Measurements from ENCODE around the gene EEIG2. TPM values are rescaled to one million over a fixed set of nuclear protein-coding genes. Genes with fewer than 3 reads are reported as not detected.
A peak's percentile ranks its signal among the peaks of the same experiment; 100 is the strongest.

EEIG2 gene
- total RNA-seq, 2 experiments from 2014 or later = 22.6 to 23.6 TPM

DNA sequence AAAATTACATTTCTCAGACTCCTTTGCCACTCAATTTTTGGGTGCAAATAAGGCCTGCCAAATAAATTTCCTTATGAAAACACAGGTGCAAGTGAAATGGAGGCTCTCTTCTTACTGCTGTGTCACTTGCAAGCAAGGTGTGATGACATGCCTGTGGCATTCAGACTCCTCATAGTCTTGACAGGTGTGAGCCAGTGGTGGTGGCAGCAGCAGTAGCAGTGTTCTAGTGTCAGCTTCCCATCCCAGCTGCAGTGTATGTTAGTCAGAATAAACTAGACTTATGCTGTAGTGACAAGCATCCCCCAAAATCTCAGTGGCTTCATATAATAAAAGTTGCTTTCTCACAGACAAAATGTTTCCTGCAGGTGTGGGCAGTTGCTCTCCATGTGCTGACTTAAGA is 3.8 kb upstream of the EEIG2 start:
- Mint-ChIP-seq H3K27me3 (peaks cover 26% of the 10 kb centered on the region), H3K36me3 (ENCODE audit: low read depth) (peaks cover 3% of the 10 kb centered on the region), H3K4me1 (peaks cover 10% of the 10 kb centered on the region), H3K4me3 (no peak overlapping the region), H3K9me3 (no peaks in the 10 kb centered on the region), H3K27ac (no peak overlapping the region)
- no peak for DNase-seq
- CTCF ChIA-PET = no interaction called here
- POLR2A ChIA-PET = no interaction called here

- ChIA-PET CTCF (no interaction called here), POLR2A (no interaction called here)
- Mint-ChIP-seq H3K9me3 (no peaks in the 10 kb centered on the region), H3K4me1 (peaks cover 10% of the 10 kb centered on the region), H3K27ac (no peak overlapping the region), H3K27me3 (peaks cover 26% of the 10 kb centered on the region), H3K4me3 (no peak overlapping the region), H3K36me3 (ENCODE audit: low read depth) (peaks cover 3% of the 10 kb centered on the region)
- no peak for DNase-seq
Observed at GRCh38 chr1:108556499-108556898, 3.4 kb upstream of the EEIG2 start.

DNA sequence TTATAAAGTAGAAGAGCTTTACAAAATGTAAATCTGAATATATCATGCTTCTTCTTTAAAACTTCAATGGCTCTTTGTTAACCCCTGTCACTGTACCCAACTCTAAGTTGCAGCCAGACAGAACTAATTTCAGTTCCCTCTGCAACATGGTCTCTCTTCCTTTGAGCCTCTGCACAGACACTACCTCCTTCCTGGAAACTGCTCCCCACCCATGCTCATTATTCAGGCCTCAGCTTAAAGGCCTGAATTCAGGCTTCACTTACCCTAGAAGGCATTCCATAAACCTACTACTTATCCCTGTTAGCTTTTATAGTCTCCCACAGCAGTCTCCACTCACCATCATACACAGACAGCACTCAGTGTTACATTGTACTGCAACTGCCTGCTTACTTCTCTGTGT is 2.6 kb upstream of the EEIG2 start:
- peaks cover 18% of the 10 kb centered on the region for H3K4me1 Mint-ChIP-seq
- DNase-seq = no peak

DNA sequence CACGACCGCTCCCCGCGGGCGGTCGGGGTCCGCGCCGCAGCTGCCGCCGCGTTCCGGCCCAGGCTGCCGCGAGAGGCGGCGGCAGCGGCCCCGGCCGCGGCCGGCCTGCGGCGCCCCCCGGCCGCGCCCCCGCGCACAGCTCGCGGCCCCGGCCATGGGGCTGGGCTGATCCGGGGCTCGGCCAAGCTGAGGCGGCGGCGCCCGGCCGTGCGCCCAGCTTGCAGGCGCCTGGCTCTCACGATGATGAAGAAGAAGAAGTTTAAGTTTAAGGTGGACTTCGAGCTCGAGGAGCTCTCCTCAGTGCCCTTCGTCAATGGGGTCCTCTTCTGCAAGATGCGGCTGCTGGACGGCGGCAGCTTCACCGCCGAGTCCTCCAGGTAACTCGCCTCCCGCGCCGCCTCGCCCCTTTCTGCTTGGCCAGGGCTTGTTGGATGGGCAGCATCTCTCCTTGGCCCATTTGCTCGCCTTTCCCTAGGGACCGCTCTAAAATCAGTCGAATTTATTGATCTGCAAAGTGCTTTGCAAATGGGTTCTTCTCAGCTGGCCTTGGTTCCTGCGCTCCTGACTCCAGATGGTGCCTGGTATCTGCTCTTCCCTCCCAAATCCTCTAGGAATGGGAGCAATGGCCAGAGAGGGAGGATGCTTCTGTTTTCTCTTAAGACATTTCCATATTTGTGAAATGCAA is 431 bp downstream of the EEIG2 start:
- ChIA-PET POLR2A (interaction anchor here (0.6 to 4.2 kb wide), 18 partner anchors 9 to 402 kb away, joined by 3 to 78 read pairs (median 8); partner anchors contain the start of genes CLCC1, GPSM2, HENMT1 and PRPF38B), CTCF (interaction anchor here (0.6 to 6.0 kb wide), 31 partner anchors 9 to 778 kb away, joined by 3 to 105 read pairs (median 4); partner anchors contain the start of genes HENMT1, PRPF38B, SLC25A24 and STXBP3)
- H3K4me3 Mint-ChIP-seq = peak overlapping the region; percentile 95
- H3K27me3 Mint-ChIP-seq = peaks cover 5% of the 10 kb centered on the region
- peak; percentile 40 for DNase-seq
- no peaks in the 10 kb centered on the region for H3K9me3 Mint-ChIP-seq
- H3K27ac Mint-ChIP-seq = peak overlapping the region; percentile 86
- peaks cover 34% of the 10 kb centered on the region for H3K4me1 Mint-ChIP-seq
- peaks cover 3% of the 10 kb centered on the region for H3K36me3 Mint-ChIP-seq (ENCODE audit: low read depth)

More for the DNA sequence above, 2.6 kb upstream of the EEIG2 start:
- Mint-ChIP-seq H3K4me3 (no peak overlapping the region), H3K27ac (no peak overlapping the region), H3K9me3 (no peaks in the 10 kb centered on the region), H3K27me3 (peaks cover 26% of the 10 kb centered on the region), H3K36me3 (ENCODE audit: low read depth) (peaks cover 3% of the 10 kb centered on the region)
- POLR2A ChIA-PET = no interaction called here
- CTCF ChIA-PET = no interaction called here

GRCh38 chr1:108560874-108561459 is 1.1 kb downstream of the EEIG2 start:
- peak overlapping the region; percentile 86 for H3K27ac Mint-ChIP-seq
- peak; percentile 61 for DNase-seq
- peaks cover 3% of the 10 kb centered on the region for H3K36me3 Mint-ChIP-seq (ENCODE audit: low read depth)
- no peaks in the 10 kb centered on the region for H3K9me3 Mint-ChIP-seq
- H3K4me3 Mint-ChIP-seq = peak overlapping the region; percentile 95
- H3K4me1 Mint-ChIP-seq = peaks cover 34% of the 10 kb centered on the region
- CTCF ChIA-PET = interaction anchor here (0.6 to 6.0 kb wide), 31 partner anchors 9 to 779 kb away, joined by 3 to 105 read pairs (median 4); partner anchors contain the start of genes HENMT1, PRPF38B, SLC25A24 and STXBP3
- no peaks in the 10 kb centered on the region for H3K27me3 Mint-ChIP-seq
- POLR2A ChIA-PET = interaction anchor here (0.7 to 4.2 kb wide), 17 partner anchors 9 to 401 kb away, joined by 3 to 78 read pairs (median 8); partner anchors contain the start of genes CLCC1, HENMT1, PRPF38B and SLC25A24

GRCh38 chr1:108561689-108562326 is 1.9 kb downstream of the EEIG2 start:
- POLR2A ChIA-PET = interaction anchor here (1.4 to 4.2 kb wide), 7 partner anchors 27 to 362 kb away, joined by 3 to 78 read pairs (median 23); partner anchors contain the start of genes HENMT1, PRPF38B and SLC25A24
- Mint-ChIP-seq H3K36me3 (ENCODE audit: low read depth) (peaks cover 3% of the 10 kb centered on the region), H3K27me3 (no peaks in the 10 kb centered on the region), H3K27ac (no peak overlapping the region), H3K4me1 (peaks cover 34% of the 10 kb centered on the region), H3K9me3 (no peaks in the 10 kb centered on the region), H3K4me3 (peak overlapping the region; percentile 95)
- peak; percentile 87 for DNase-seq
- CTCF ChIA-PET = interaction anchor here (0.6 to 6.0 kb wide), 27 partner anchors 8 to 362 kb away, joined by 3 to 105 read pairs (median 4); partner anchors contain the start of genes HENMT1, PRPF38B and SLC25A24

DNA sequence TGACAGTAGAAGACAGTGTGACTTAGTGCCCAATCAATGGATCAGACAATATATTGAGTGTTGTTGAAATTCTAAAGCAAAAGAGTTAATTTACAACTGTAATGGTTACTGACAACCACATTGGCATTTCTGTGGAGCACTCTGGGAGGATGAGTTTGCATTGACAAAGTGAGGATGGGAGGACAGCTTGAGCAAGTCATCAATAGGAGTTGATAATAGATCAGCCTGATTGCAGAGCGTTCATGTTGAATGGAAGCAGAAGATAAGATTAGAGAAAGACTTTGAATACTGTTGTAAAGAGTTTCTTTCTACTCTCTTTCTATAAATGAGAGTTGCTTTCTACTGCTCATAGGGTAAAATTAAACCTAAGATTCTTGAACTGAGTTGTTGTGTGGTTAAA is 3.9 kb downstream of the EEIG2 start:
- Mint-ChIP-seq H3K27ac (no peak overlapping the region), H3K36me3 (ENCODE audit: low read depth) (peaks cover 3% of the 10 kb centered on the region), H3K27me3 (no peaks in the 10 kb centered on the region), H3K4me3 (no peak overlapping the region), H3K4me1 (peaks cover 34% of the 10 kb centered on the region), H3K9me3 (no peaks in the 10 kb centered on the region)
- ChIA-PET POLR2A (no interaction called here), CTCF (interaction anchor here (6.0 kb wide), 1 partner anchor 82 kb away, joined by 105 read pairs; no protein-coding TSS in a partner anchor)
- no peak for DNase-seq

DNA sequence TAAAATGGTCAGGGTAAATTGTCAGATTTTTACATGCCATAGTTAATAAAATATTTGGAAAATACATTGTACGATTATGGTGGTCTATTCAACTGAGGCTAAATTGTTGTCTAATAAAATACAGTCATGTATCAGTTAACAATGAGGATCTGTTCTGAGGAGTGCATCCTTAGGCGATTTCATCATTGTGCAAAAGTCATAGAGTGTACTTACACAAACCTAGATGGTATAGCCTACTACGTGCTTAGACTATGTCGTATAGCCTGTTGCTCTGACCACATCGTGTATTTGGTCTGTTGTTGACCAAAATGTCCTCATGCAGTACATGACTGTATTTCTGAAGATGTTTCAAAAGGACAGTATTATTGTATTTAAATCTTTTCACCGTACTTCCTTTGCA is 5.2 kb downstream of the EEIG2 start:
- no peaks in the 10 kb centered on the region for H3K9me3 Mint-ChIP-seq
- H3K36me3 Mint-ChIP-seq (ENCODE audit: low read depth) = peaks cover 3% of the 10 kb centered on the region
- DNase-seq = no peak
- H3K27ac Mint-ChIP-seq = no peak overlapping the region
- ChIA-PET POLR2A (no interaction called here), CTCF (no interaction called here)
- H3K27me3 Mint-ChIP-seq = no peaks in the 10 kb centered on the region
- H3K4me1 Mint-ChIP-seq = peaks cover 34% of the 10 kb centered on the region
- no peak overlapping the region for H3K4me3 Mint-ChIP-seq

DNA sequence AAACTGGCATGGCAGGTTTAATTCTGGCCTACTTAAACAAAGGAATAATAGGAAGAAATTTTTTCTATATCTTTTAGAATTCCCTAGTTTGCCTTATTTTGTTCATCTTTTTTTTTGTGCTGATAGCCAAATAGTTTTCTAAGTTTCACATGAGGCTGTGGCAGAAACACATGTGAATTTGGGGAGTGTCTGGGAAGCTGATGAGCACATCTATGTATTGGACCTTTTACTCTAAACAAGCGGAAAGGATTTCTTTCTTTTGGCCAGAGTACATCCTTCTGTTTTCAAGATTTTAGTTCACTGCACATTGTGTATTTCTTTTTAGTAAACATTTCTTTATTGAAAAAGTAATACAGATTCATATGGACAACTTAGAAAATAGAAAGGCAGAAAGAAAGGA is 5.6 kb downstream of the EEIG2 start:
- POLR2A ChIA-PET = no interaction called here
- Mint-ChIP-seq H3K4me3 (no peak overlapping the region), H3K4me1 (peaks cover 33% of the 10 kb centered on the region), H3K27me3 (no peaks in the 10 kb centered on the region), H3K36me3 (ENCODE audit: low read depth) (peaks cover 3% of the 10 kb centered on the region), H3K9me3 (no peaks in the 10 kb centered on the region), H3K27ac (no peak overlapping the region)
- no peak for DNase-seq
- CTCF ChIA-PET = no interaction called here

GRCh38 chr1:108568589-108568988 is 8.7 kb downstream of the EEIG2 start:
- CTCF ChIA-PET = interaction anchor here (1.5 to 2.7 kb wide), 2 partner anchors 8 to 75 kb away, joined by 6 to 25 read pairs; partner anchors contain the start of gene EEIG2
- Mint-ChIP-seq H3K4me1 (peaks cover 8% of the 10 kb centered on the region), H3K27ac (no peak overlapping the region), H3K36me3 (ENCODE audit: low read depth) (no peaks in the 10 kb centered on the region), H3K9me3 (no peaks in the 10 kb centered on the region), H3K4me3 (no peak overlapping the region), H3K27me3 (no peaks in the 10 kb centered on the region)
- POLR2A ChIA-PET = no interaction called here
- no peak for DNase-seq

DNA sequence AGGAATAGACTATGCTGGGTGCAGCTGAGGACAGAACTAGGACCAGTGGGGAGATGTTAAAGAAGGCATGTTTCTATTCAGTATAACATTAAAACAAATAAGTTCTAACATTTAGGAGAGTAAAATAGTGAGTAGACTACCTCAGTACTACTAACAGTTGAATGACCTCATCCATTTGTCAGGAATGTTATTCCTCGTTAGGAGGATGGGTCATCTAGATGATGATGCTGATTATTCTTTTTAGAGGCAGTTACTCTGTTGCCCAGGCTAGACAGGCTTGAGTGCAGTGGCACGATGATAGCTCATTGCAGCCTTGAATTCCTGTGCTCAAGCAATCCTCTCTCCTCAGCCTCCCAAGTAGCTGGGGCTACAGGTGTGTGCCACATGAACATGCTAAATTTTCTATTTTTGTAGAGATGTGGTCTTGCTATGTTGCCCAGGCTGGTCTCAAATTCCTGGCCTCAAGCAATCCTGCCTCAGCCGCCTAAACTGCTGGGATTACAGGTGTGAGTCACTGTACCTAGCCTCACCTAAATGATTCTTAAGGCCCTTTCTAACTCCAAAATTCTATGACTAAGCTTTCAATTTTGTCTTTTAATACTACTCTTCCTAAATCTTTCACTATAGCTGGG is 9.3 kb downstream of the EEIG2 start:
- DNase-seq = no peak
- no peaks in the 10 kb centered on the region for H3K9me3 Mint-ChIP-seq
- ChIA-PET CTCF (interaction anchor here (1.1 to 2.7 kb wide), 4 partner anchors 7 to 74 kb away, joined by 3 to 25 read pairs (median 4); partner anchors contain the start of gene EEIG2), POLR2A (interaction anchor here (0.9 to 1.5 kb wide), 2 partner anchors 9 to 91 kb away, joined by 3 to 4 read pairs; partner anchors contain the start of gene HENMT1)
- peaks cover 2% of the 10 kb centered on the region for H3K4me1 Mint-ChIP-seq
- H3K36me3 Mint-ChIP-seq (ENCODE audit: low read depth) = no peaks in the 10 kb centered on the region
- H3K27me3 Mint-ChIP-seq = no peaks in the 10 kb centered on the region
- no peak overlapping the region for H3K4me3 Mint-ChIP-seq
- no peak overlapping the region for H3K27ac Mint-ChIP-seq

DNA sequence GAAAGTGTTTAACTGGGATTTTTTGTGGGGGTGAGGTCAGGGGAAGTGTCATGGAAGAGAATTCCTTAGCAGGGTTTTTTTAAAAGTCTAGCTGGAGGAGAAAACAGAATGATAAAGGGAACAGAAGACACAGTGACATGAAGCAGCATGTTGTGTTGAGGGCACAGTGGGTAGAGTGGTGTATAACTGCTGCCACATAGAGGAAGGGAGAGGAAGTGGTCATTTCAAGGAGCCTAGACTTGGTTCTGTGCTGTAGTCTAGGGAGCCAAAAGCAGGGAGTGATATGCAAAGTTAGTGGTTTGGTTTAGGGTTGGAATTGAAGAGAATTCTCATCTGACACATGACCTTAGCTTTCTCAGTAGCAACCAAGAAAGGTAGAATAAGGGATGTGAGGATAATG is 10.2 kb downstream of the EEIG2 start:
- no peaks in the 10 kb centered on the region for H3K9me3 Mint-ChIP-seq
- DNase-seq = peak; percentile 37
- ChIA-PET POLR2A (interaction anchor here (0.9 to 1.5 kb wide), 2 partner anchors 10 to 91 kb away, joined by 3 to 4 read pairs; partner anchors contain the start of gene HENMT1), CTCF (interaction anchor here (1.1 to 2.7 kb wide), 5 partner anchors 8 to 73 kb away, joined by 3 to 25 read pairs (median 4); partner anchors contain the start of gene EEIG2)
- H3K36me3 Mint-ChIP-seq (ENCODE audit: low read depth) = no peaks in the 10 kb centered on the region
- no peak overlapping the region for H3K4me3 Mint-ChIP-seq
- H3K27ac Mint-ChIP-seq = no peak overlapping the region
- H3K4me1 Mint-ChIP-seq = no peaks in the 10 kb centered on the region
- H3K27me3 Mint-ChIP-seq = no peaks in the 10 kb centered on the region

Data from activated CD4-positive, alpha-beta memory T cell treated with anti-CD3 and anti-CD28 coated beads, Interleukin-2, amount 10 ng/mL, durations not matched to agents 7 days and 5 days (primary cell).